Measurements from ENCODE around the gene NSD2.

NSD2 gene

GRCh38 chr4:1945124-1945895, 74.1 kb downstream of the NSD2 start:
- DNase-seq (ENCODE audit: low read depth), result no peak

GRCh38 chr4:1945912-1946311, 74.7 kb downstream of the NSD2 start:
- no peak for DNase-seq (ENCODE audit: low read depth)

GRCh38 chr4:1948232-1948631, 77.0 kb downstream of the NSD2 start:
- DNase-seq (ENCODE audit: low read depth), result no peak

GRCh38 chr4:1948892-1949436, 77.8 kb downstream of the NSD2 start:
- DNase-seq (ENCODE audit: low read depth), result no peak

- no peak for DNase-seq (ENCODE audit: low read depth)
Observed at GRCh38 chr4:1950369-1950768, 79.2 kb downstream of the NSD2 start.

- DNase-seq (ENCODE audit: low read depth), result no peak
Observed at GRCh38 chr4:1952058-1952700, 81.0 kb downstream of the NSD2 start.

- no peak for DNase-seq (ENCODE audit: low read depth)
Observed at GRCh38 chr4:1952719-1953118, 81.5 kb downstream of the NSD2 start.

GRCh38 chr4:1953335-1953734, 82.1 kb downstream of the NSD2 start:
- no peak for DNase-seq (ENCODE audit: low read depth)

- no peak for DNase-seq (ENCODE audit: low read depth)
Observed at GRCh38 chr4:1956631-1957030, 85.4 kb downstream of the NSD2 start.

GRCh38 chr4:1958276-1959103, 87.3 kb downstream of the NSD2 start:
- DNase-seq (ENCODE audit: low read depth), result no peak

GRCh38 chr4:1959104-1959384, 87.9 kb downstream of the NSD2 start:
- no peak for DNase-seq (ENCODE audit: low read depth)

GRCh38 chr4:1960170-1960825, 89.1 kb downstream of the NSD2 start:
- no peak for DNase-seq (ENCODE audit: low read depth)

- no peak for DNase-seq (ENCODE audit: low read depth)
Observed at GRCh38 chr4:1961038-1961437, 89.8 kb downstream of the NSD2 start.

- DNase-seq (ENCODE audit: low read depth), result no peak
Observed at GRCh38 chr4:1961563-1961962, 90.4 kb downstream of the NSD2 start.

GRCh38 chr4:1962980-1963379, 91.8 kb downstream of the NSD2 start:
- DNase-seq (ENCODE audit: low read depth), result no peak

GRCh38 chr4:1964443-1964842, 93.2 kb downstream of the NSD2 start:
- no peak for DNase-seq (ENCODE audit: low read depth)

- no peak for DNase-seq (ENCODE audit: low read depth)
Observed at GRCh38 chr4:1964971-1965370, 93.8 kb downstream of the NSD2 start.

- DNase-seq (ENCODE audit: low read depth), result no peak
Observed at GRCh38 chr4:1967512-1968149, 96.4 kb downstream of the NSD2 start.

- no peak for DNase-seq (ENCODE audit: low read depth)
Observed at GRCh38 chr4:1968686-1969295, 97.6 kb downstream of the NSD2 start.

GRCh38 chr4:1969928-1970723, 98.9 kb downstream of the NSD2 start:
- no peak for DNase-seq (ENCODE audit: low read depth)

GRCh38 chr4:1970926-1971325, 99.7 kb downstream of the NSD2 start:
- DNase-seq (ENCODE audit: low read depth), result no peak
